Tibial nerve (tissue), 3 donors: ENCODE results near the gene CCDC185.

Source experiments
- CTCF ChIP-seq, 5 experiments: fragments of 200-600 bp in 3 of 5; fragments of 450-650 bp in 2 of 5; sonication (generic) in 3 of 5; IDR thresholded peaks; one replicate each; pipeline ENCODE4 v1.5.1; 2016 to 2019; ENCODE audit warnings: antibody characterized with exemption in 5 of 5, mild to moderate bottlenecking in 3 of 5, moderate library complexity in 2 of 5
- POLR2A ChIP-seq, 2 donors: fragments of 450-650 bp; IDR thresholded peaks; one replicate each; pipeline ENCODE4 v1.6.1; 2017; ENCODE audit warnings: antibody characterized with exemption in 2 of 2, mild to moderate bottlenecking in 2 of 2, moderate library complexity in 2 of 2

GRCh38 chr1:223363057-223363855 lies 30.0 kb upstream of the CCDC185 start:
- TF ChIP-seq CTCF (IDR thresholded peaks at IDR 0.05) = no peak
- TF ChIP-seq POLR2A (IDR thresholded peaks at IDR 0.05) = no peak
